ENCODE measurements around the gene ADAMTS19.

ADAMTS19 gene

DNA sequence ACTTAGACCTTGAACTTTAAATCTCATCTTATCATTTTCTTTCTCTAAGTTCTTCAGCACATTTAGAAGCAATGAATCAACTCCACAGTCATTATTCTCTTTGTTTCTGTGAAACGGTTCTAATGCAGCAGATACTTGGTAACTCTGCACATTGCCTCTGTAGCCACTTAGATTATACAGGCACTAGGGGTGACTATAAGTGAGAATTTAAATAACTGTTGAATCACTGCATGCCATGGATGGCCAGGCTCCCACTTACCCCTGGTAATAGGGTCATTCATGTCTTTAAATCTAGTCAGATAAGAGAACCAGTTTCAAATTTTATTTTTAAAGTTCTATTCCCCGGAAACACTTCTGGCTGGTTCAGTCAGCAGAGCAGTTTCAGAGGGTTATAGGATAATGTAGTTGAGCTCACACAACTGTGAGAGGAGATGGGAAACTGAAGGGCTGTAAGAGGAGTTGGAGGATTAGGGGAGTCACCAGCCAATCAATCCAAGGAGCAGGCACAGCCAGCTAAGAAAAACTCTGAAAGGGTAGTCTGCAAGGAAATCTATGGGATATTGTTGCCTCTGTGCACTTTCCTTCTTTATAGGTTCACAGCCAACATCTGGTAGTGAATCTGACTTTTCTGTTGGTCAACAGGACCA is 283.6 kb downstream of the ADAMTS19 start:
- H3K9me3 ChIP-seq (ENCODE audit: severe bottlenecking) = no peaks in the 10 kb centered on the region
- H3K27ac ChIP-seq = no peak overlapping the region
- no peak for TF ChIP-seq CTCF (IDR thresholded peaks at IDR 0.05; ENCODE audit: low read depth, low read length)
- H3K4me3 ChIP-seq (ENCODE audit: low read depth, low read length) = no peak overlapping the region
- DNase-seq = no peak
- H3K27me3 ChIP-seq (ENCODE audit: insufficient read depth, low read depth, severe bottlenecking) = no peaks in the 10 kb centered on the region
- no peaks in the 10 kb centered on the region for H3K36me3 ChIP-seq

- no peaks in the 10 kb centered on the region for H3K27me3 ChIP-seq (ENCODE audit: insufficient read depth, low read depth, severe bottlenecking)
- H3K27ac ChIP-seq = no peak overlapping the region
- DNase-seq = no peak
- H3K4me3 ChIP-seq (ENCODE audit: low read depth, low read length) = no peak overlapping the region
- no peaks in the 10 kb centered on the region for H3K9me3 ChIP-seq (ENCODE audit: severe bottlenecking)
- no peak for TF ChIP-seq CTCF (IDR thresholded peaks at IDR 0.05; ENCODE audit: low read depth, low read length)
- no peaks in the 10 kb centered on the region for H3K36me3 ChIP-seq
These were observed 285.9 kb downstream of the ADAMTS19 start for GRCh38 chr5:129745997-129746396.

DNA sequence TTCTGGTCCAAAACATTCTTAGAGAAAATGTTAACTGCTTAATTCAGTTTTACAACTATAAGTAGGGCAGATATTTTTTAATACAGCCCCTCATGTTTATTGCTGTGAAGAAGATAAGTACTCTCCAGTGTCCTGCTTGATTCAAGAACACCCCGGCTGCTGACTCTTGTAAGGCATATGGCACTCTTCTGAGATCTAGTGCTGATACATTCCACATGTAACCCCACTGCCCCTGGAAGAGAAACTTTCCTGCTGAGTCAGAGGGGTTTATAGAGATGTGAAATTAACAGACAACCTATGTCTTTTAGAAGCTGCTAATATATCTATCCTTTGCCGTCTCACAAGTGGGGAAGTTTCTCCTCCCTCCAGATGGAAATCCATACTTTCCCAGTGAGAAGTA is 286.8 kb downstream of the ADAMTS19 start:
- Histone ChIP-seq H3K36me3 (no peaks in the 10 kb centered on the region), H3K27me3 (ENCODE audit: insufficient read depth, low read depth, severe bottlenecking) (no peaks in the 10 kb centered on the region), H3K9me3 (ENCODE audit: severe bottlenecking) (no peaks in the 10 kb centered on the region), H3K4me3 (ENCODE audit: low read depth, low read length) (no peak overlapping the region), H3K27ac (no peak overlapping the region)
- TF ChIP-seq CTCF (IDR thresholded peaks at IDR 0.05; ENCODE audit: low read depth, low read length) = no peak
- DNase-seq = no peak

DNA sequence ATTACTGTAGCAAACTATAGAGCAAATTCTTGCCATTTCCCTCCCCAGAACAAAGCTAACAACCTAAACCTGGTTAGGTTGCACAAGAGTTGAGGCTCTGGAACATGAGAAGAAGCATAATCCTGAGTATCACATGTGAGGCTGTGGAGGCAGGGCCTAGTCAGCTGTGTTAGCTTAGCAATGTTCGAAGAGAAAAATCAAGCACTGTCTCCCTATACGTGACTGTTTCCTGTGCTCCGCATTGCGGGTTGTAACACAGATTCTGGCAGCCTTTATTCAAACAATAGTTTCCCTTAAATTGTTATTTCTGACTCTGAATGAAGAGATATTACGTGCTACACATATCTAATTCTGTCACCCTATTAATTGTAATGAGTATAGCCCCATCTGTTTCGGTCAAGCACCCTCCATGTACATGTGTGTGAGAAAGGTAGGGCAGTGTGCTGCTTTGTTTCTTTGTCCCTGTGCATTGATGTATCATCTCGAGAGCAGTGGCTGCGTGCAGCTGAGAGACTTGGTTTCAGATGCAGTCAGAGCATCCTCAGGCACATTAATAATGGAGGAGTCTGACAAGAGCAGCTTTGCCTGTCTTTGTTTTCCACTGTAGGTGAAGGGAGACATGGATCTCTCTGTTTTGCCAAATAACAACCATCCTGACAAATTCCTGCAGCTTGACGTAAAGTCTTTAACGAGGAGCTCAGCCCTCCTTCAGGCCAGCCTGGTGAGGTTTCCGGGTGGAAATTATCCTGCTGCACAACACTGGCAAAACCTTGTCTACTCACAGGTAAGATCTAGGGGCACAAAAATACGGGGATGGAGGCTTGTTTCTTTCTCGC is 287.7 kb downstream of the ADAMTS19 start, which contains the start of gene MINAR2:
Gene MINAR2, plus strand, starts transcription at position 523 of the 836 bp plus-strand sequence. Its CDS starts 97 bp downstream, at position 620.
- Histone ChIP-seq H3K27ac (no peak within 1 kb of the TSS), H3K27me3 (ENCODE audit: insufficient read depth, low read depth, severe bottlenecking) (no peaks in the 10 kb centered on the region), H3K4me3 (ENCODE audit: low read depth, low read length) (no peak within 1 kb of the TSS), H3K36me3 (no peaks in the 10 kb centered on the region), H3K9me3 (ENCODE audit: severe bottlenecking) (no peaks in the 10 kb centered on the region)
- TF ChIP-seq CTCF (IDR thresholded peaks at IDR 0.05; ENCODE audit: low read depth, low read length) = no peak
- DNase-seq = no peak

DNA sequence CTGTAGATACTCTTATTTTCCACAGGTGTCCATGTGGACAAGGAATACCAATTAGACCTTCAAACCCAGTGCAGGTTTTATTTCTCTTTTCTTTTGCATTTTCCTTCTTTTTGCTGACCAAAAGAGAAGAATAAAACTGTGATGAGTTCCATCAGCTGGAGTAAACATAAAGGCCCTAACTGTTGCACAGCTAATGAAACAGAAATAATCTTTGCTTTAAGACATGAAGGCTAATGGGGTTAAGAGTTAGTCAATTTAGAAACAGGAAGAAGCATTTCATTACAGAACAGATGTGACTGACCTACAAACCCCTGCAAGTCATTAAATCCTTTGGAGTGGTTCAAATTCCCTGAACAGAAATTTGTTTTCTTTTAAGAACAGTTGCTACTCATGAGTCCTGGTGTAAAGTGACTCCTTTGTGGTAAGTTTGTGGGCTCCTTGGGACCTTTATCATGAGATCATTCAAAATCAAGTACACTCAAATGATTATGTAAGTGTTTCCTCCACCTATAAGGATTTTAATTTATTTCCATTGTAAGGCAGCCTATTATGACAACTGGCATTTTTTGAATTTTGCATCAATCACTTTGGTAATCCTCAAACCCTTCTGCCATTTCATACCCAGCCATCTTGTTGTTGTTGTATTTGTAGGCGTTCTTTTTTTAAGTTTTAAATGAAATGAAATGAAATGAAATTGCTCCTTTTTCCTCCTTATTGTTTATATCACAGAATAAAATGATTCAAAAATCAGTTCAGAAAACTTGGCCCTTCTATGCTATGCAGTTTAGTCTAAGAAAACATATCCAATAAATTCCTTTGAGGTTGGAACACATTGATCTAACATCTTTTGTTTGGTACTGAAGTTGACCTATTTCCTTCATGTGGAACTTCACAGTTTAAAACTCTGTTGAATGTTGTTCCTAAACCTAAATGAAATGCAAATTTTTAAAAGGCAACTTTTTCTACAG is 289.1 kb downstream of the ADAMTS19 start:
- Histone ChIP-seq H3K36me3 (no peaks in the 10 kb centered on the region), H3K27ac (no peak overlapping the region), H3K9me3 (ENCODE audit: severe bottlenecking) (no peaks in the 10 kb centered on the region), H3K4me3 (ENCODE audit: low read depth, low read length) (no peak overlapping the region), H3K27me3 (ENCODE audit: insufficient read depth, low read depth, severe bottlenecking) (no peaks in the 10 kb centered on the region)
- no peak for DNase-seq
- TF ChIP-seq CTCF (IDR thresholded peaks at IDR 0.05; ENCODE audit: low read depth, low read length) = no peak

Data from WERI-Rb-1 (cell line).